Heart left ventricle (tissue), 13 donors: ENCODE data around the gene KCTD10.

Experiments
- CTCF ChIP-seq, 12 donors: fragments of 200-600 bp; sonication (generic) in 4 of 12; IDR thresholded peaks; one replicate each; pipeline versions ENCODE4 v1.5.0 to v1.8.0; 2018 to 2022; ENCODE audit warnings: antibody characterized with exemption in 12 of 12, mild to moderate bottlenecking in 5 of 12
- POLR2A ChIP-seq, 2 donors: fragments of 450-650 bp; IDR thresholded peaks; one replicate each; pipeline ENCODE4 v1.6.1; 2017; ENCODE audit warnings: antibody characterized with exemption in 2 of 2, mild to moderate bottlenecking in 2 of 2, moderate library complexity in 2 of 2
- donor health status: ischemic (EF 13 %, LVEDD 7.1; RV severe dilation, severe dysfunction).
- donor health status: DM: no; HTN: yes; CAD: no.
- donor health status: DM: no; HTN: no; CAD: no.
- donor health status: ischemic (EF 25% LVEDD 6.9; RV normal size, moderate dysfunction).
- donor health status: ischemic (EF 25% LVEDD 5.7; RV mildly dilated, moderate dysfunction).
- donor health status: ischemic (EF 35%, LVEDD 5.7; RV mildly dilated, moderate dysfunction).
- donor health status: nonischemic (EF 11% LVEDD 7.7; RV severe dilation, severe dysfunction).
- donor health status: DM: yes; HTN: yes; CAD: no.
- donor health status: PGD.
- donor health status: ischemic (EF 29% LVEDD 5.4; RV normal size, mild dysfunction).
- donor health status: nonischemic (EF 23%, LVEDD 6.1; RV moderate dilation, normal function).

- TF ChIP-seq CTCF (IDR thresholded peaks at IDR 0.05) = no peak
- TF ChIP-seq POLR2A (IDR thresholded peaks at IDR 0.05) = peak in 1 of 2 donors; percentile 28
These were observed 15.0 kb downstream of the KCTD10 start for GRCh38 chr12:109461846-109462756.
